SW 1271 (cell line): ENCODE data around the gene TRPM6.

Experiments used
- DNase-seq, 2 experiments: peaks; one replicate each; lab custom pipeline; 2025; lab: John Stamatoyannopoulos, UW

The TRPM6 gene

GRCh38 chr9:74771672-74772071 is 116.0 kb downstream of the TRPM6 start:
- no peak for DNase-seq

DNA sequence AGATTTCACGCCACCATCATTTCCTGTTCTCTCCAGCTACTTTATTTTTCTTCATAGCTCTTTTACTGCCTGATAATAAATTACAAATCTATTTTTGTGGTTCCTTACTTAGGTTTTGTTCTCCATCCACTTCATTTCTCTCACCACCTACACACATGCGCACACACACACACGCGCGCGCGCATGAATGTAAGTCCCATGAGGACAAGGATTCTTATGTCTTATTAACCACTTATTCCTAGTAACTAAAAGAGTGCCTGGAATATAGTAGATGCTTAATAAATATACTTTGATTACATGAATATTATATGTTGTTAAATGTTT is 116.5 kb downstream of the TRPM6 start:
- DNase-seq = no peak

DNA sequence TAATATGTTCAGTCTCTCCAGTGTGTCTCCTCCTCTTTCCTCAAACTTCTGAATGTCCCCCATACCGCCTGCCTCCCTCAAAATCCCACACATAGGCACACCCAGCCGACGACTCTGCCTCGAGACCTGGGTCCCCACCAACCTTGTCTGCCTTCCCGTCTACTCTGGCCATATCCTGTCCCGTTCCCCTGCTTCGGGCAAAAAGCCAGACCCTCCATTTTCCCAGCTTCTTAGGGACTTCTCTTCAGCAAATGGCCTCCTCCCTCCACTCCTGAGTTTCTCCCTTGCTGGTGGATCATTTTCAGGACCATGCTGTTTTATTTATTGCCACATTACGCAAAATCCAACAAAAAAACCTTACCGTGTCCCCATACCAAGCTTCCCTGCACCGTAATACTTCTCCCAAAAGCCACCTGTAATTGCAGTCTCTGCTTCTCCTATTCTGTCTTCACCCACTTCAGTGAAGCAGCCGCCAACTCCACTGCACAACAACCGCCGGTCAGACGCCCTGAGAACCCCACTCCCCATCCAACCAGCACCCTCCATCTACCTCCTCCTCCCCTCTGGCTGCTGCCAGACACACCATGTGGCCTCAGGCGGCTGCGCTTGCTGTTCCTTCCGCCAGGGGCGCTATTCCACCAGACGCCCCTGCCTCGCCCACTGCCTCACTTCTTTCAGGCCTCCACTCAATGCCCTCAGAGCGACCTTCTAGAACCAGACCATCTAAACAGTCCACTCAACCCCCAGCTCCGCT is 117.0 kb downstream of the TRPM6 start:
- peak in 1 of 2 experiments; percentile 39 for DNase-seq

- DNase-seq = no peak
Observed at GRCh38 chr9:74765481-74765971, 122.2 kb downstream of the TRPM6 start.

DNA sequence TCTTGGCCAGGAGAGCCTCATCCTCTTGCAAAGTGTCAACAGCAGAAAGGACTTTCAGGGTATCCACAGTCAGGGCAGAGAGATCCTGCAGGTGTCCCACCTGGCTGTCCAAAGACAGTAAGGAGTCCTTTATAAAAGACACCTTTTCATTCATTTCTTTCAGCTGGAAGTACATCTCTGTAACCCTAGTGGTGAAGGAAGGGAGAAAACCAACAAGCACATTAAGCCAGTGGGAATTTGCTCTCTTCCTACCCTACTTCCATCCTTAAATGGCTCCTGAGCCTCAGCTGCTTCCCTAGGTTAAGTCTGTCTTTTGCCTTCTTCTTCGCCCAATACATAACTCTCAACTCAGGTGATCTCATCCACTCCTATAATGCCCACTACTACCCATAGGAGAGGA is 124.8 kb downstream of the TRPM6 start:
- DNase-seq = no peak

GRCh38 chr9:74760031-74760700 is 127.6 kb downstream of the TRPM6 start:
- peak in 1 of 2 experiments; percentile 16 for DNase-seq

DNA sequence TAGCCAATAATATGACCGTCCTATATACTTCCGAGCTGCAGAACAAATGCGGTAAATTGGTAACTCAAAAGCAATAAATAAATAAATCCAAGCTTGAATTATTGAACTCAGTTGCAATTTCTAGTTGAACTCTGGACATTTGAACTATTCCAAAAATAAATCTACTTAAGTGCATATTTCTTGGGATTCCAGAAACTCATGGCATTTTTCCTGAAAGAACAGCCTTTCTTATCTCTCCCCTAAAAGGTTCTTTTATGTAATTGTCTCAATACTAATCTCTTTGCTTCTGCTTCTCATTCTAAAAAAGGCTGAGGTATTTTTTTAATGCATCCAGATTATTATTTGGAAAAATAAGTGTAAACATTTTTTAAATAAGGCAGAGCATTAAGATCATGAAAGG is 131.7 kb downstream of the TRPM6 start:
- no peak for DNase-seq

DNA sequence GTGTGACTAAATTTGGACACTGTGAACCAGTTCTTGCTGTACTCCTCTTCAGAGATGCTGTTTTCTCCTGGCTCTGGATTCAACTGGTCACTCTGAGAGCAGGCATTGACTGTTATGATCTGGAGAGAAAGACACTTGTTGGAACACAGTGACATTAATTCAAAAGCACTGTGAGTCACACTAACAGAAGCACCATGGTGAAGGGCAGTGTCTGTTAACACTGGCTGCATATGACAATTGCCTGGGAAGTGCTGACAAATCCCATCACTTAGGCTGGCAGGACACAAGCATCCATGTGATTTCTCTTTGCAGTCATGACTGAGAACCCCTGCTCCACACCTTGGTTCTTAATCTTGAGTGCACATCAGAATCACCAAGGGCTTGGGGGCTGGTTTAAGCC is 132.4 kb downstream of the TRPM6 start:
- no peak for DNase-seq

- DNase-seq = no peak
Observed at GRCh38 chr9:74753650-74754049, 134.1 kb downstream of the TRPM6 start.

GRCh38 chr9:74748966-74749365 is 138.8 kb downstream of the TRPM6 start:
- DNase-seq = no peak

- DNase-seq = peak in 1 of 2 experiments; percentile 16
Observed at GRCh38 chr9:74742792-74743730, 144.7 kb downstream of the TRPM6 start.

DNA sequence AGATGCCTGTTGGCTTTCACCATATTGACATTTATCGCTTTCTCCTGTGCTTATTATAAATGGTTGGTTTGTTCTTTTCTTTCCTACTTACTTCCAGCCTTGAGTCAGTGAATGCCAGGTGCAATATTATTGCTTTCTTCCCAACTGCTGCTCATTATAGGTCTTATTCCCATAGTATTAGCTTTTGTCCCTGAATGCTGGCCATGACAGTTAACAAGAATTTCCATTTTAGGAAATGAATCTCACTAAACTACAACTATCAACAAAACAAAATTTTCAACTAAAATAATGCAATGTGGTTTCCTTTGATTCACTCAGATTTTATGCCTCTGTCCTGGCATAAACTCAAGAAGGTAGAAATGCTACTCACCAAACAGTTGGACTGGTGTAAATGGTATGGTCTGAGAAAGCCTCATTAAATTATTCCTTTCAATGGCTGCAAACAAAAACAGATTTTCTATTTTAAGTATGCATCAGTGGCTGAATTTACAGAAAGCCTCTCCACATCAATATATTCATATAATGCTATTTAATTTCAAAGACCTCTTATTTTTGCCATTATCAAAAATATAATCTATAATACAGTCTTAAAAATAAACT is 145.4 kb downstream of the TRPM6 start:
- DNase-seq = no peak

- DNase-seq = no peak
Observed at GRCh38 chr9:74736646-74737045, 151.1 kb downstream of the TRPM6 start.

- DNase-seq = no peak
Observed at GRCh38 chr9:74735761-74736160, 152.0 kb downstream of the TRPM6 start.

DNA sequence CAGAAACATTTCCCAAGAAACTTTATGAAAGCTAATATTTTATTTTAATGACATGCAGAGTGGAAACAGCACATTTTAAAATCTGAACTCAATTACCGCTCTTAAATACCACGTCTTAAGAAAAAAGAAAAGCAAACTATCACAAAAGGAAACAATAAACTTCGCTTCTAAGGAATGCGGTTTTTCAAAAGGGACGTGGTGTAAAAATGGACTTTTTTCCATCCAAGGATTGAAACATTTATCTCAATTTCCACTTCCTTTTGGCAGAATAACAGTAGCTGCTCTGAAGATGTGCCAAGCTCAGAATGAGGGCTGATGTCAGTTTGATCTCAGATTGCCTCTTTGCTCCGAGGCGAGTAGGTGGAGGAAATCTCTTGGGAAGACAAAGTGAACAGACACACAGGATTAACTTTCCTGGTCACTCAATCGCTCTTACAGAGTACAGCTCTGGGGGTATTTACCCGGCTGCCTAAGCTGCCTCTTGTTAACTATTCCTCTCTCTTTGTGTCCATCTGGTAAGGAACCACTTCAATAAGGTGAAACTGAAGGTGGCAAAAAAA is 158.5 kb downstream of the TRPM6 start:
- DNase-seq = no peak

DNA sequence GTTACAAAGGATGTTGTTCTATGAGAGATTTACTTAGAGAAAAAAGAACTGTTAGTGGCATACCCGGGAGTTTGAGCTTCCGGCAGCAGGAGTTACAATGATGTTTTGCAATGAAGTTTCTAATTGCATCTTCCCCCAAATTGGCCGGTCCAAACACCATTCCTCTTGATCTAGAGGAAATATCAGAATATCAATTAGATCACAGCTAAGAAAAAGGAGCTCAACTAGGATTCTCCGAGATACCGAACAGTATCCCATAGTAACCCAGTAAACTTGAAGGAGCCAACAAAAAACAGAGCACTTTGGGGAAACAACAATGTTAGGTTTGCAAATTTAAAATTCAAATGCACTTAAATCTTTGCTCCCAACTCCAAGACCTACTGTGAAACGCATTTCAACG is 159.5 kb downstream of the TRPM6 start:
- DNase-seq = no peak

DNA sequence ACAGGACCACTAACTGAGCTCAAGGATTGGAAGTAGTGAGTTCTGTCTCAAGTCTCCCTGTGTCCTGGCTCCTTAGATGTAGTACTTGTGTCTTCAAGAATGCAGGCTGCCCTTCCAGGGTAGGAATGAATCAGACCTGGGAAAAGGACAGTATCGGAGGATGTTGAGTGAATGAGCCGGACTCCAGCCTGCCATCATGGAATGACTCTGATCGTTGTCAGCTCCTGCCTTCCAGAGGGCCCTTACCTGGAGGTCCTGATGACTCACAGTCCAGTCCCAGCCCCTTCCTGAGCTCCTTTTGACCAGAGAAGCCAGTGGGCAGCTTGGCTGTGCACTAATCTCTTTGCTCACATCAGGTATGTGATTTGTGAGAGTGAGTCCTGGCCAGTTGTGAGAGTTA is 161.1 kb downstream of the TRPM6 start:
- DNase-seq = no peak

DNA sequence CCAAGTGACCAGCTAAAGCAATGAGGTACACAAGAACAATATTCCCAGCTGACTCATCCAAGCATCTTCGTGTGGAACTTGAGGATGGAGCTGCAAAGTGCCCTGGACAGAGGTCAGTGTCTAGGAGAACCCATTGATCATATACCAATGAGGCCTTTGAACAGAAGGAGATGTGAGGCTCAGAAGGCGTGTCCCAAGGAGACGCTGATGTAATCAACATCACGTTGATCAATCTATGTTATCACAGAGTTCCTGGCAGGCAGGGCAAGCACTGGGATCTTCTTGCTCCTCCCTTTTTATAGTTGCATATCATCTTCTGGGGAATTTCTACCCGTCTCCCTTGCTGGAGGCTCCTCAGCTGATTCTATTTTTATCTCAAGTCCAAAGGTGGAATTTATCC is 163.4 kb downstream of the TRPM6 start:
- no peak for DNase-seq

- no peak for DNase-seq
Observed at GRCh38 chr9:74721696-74722660, 165.7 kb downstream of the TRPM6 start.

DNA sequence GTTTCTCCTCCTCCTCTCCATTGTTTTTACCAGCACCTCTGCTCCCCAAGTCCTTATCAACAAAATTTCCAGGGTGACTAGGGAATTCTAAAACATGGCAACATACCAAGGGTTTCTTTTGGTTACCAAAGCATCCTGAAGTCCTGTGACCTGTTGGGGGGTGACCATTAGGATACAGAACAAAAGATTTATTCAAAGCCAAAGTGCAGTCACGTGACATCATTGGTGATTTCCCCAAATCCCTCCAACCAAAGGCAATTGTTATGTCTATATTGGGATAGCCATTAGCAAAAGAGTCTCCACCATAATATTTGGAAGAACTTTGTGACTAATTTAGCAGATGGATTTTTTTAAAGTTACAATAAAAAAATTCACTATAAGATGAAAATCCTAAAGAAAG is 168.4 kb downstream of the TRPM6 start:
- DNase-seq = no peak

DNA sequence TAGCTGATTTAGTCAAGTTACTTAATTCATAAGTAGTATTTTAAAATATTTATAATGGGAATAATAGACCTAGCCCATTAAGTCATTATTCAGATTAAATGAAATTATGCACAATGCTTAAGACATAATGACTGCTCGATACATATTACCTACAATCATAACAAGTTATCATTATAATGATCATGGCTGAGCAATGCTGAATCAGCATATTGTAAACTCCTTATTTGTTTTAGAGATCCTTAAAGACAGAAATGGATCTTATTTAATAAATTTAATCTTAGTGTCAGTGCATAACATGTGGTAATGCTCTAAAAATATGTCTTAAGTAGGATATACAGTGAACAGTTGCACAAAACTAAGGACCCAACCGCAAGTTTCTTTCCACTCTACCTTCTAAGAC is 169.0 kb downstream of the TRPM6 start:
- no peak for DNase-seq
